GM10266 (cell line): ENCODE measurements around the gene MKKS.

Experiments
- DNase-seq: peaks from one replicate; pipeline ENCODE4 v3.0.0; 2012; ENCODE audit errors: extremely low spot score
- TF ChIP-seq, protein P1 (sequence below): IDR thresholded peaks from 2 replicates; pipeline ENCODE4 v1.5.1; 2012; ENCODE audit warnings: mild to moderate bottlenecking, low read depth; ENCODE audit not compliant: control insufficient read depth, insufficient read depth; ENCODE audit errors: missing control alignments

MKKS gene

DNA sequence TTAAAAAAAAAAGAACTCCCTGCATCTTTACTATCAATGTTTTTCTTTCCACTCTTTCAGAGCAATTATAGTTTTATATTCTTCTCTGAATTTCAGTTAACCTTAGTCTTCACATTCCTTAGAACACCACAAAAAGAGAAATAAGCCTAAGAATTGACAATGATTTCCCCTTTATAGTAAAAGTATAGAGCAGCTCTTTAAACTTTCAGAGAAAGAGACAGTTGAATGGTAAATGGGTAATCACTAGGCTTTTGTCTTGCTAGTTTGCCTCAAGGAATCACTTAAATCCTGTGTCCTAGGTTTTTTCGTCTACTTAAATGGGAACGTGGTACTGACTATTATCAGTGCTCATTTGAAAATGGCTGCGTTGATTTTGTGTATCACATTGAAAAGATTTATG lies 32.8 kb upstream of the MKKS start:
- no peak for DNase-seq
- TF ChIP-seq, protein P1, sequence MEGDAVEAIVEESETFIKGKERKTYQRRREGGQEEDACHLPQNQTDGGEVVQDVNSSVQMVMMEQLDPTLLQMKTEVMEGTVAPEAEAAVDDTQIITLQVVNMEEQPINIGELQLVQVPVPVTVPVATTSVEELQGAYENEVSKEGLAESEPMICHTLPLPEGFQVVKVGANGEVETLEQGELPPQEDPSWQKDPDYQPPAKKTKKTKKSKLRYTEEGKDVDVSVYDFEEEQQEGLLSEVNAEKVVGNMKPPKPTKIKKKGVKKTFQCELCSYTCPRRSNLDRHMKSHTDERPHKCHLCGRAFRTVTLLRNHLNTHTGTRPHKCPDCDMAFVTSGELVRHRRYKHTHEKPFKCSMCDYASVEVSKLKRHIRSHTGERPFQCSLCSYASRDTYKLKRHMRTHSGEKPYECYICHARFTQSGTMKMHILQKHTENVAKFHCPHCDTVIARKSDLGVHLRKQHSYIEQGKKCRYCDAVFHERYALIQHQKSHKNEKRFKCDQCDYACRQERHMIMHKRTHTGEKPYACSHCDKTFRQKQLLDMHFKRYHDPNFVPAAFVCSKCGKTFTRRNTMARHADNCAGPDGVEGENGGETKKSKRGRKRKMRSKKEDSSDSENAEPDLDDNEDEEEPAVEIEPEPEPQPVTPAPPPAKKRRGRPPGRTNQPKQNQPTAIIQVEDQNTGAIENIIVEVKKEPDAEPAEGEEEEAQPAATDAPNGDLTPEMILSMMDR, result no peak

DNA sequence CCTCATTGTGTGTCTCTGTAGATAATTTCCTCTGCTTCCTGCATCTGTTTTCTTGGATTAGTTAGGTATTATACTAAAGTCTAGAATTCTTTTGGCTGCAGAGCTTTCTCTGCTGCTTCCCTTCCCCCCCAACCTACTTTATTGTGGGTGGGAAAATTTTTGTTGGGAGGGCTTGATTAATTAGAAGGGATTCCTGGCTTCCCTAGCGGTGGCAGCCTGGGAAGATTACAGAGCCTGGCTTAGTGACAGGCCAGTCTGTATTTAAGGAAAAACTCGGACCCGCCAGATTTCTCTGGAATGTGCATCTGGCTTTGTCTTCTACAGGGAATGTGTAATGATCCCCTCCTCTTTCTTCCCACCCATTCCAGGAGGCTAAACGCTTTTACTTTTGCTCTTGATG lies 32.3 kb upstream of the MKKS start:
- TF ChIP-seq, protein P1, result no peak

DNA sequence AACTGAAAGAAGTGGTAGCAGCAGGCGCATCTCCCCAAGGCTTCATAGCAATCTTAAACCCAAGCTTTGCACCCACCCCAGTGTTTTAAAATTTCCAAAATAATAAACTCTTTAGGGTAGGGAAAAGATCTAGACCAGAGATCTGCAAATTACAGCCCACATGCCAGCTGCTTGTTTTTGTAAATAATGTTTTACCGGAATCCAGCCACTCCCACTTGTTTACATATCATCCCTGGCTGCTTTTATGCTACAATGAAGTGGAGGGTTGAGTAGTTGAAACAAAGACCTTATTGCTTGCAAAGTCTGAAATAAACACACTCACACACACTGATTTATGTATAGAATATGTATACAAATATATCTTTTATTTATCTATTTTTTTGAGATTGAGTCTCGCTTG lies 31.1 kb upstream of the MKKS start:
- TF ChIP-seq, protein P1, result no peak

More for the DNA sequence above, 32.3 kb upstream of the MKKS start:
- no peak for DNase-seq

DNA sequence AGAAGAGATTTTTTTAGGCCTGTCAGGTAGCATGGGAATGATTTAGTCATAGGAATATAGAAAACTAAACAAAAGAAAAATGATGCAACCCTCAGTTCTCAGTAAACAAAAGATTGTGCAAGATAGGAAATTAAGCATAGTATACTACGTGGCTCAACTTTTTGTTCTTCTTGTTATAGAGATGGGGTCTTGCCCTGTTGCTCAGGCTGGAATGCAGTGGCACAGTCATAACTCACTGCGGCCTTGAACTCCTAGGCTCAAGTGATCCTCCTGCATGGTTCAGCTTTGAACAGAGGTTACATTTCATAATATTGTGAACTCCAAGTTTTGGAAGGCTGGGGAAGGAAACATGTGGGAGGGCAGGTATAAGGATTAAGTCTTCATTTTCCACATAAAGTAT lies 29.6 kb upstream of the MKKS start:
- DNase-seq, result no peak
- TF ChIP-seq, protein P1, result no peak

More for the DNA sequence above, 31.1 kb upstream of the MKKS start:
- no peak for DNase-seq

DNA sequence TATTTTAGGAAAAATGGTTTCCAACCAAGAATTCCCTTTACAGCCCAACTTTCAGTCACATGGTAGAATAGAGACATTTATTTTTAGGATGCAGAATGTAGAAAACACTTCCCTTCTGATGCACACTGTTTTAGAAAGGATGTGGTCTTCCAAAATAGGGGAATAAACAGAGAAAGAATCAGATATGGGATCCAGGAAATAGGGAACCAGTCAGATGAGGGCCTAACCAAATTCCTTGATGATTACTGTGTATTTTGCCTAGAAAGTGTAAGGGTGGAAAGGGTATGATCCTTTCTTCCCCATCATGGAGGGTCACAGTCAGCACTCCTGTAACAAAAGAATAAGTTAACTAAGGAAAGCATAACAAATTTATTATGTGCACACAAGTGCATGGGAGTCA lies 28.5 kb upstream of the MKKS start:
- TF ChIP-seq, protein P1, result no peak
- no peak for DNase-seq

DNA sequence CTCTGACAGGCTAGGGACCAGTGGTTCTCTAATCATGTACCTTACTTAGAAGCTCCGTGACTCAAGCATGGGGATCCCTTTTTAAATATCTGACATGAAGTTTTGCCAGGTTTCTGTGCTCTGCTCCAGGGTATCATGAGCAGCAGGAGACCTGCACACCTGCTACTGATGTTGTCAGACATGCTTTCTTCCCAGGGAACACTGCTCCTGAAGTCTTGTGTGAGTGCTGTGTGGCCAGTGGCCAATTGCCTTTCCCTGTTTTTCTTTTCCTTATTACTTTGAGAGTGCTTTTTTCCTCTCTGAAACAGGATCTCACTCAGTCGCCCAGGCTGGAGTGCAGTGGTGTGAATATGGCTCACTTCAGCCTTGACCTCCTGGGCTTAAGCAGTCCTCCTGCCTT lies 27.5 kb upstream of the MKKS start:
- TF ChIP-seq, protein P1, result no peak
- DNase-seq, result no peak

DNA sequence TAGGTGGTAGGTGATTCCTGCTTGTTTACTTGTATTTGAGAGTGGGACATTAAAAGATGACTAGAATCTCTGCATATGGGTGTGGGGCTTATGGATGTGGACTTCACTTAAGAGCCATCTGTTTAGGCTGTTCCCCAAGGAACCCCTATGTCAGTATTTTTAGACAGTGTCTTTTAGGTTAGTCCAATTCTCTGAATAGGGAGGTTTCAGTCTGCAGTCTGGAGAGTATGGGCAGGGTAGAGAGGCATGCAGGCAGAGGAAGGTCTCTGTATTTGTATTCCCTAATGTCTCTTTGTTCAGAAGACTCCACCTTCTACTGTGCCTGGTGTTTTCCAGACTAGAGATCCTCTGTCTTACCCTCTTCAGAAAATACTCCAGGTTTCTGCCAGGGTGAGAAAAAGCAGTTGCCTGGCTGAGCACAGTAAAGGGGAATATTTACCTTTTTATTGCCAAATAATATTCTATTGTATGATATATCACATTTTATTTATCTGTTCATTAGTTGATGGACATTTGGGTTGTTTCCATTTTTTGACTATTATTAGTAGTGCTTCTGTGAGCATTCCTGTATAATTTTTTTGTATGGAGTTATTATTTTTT lies 20.2 kb upstream of the MKKS start:
- TF ChIP-seq, protein P1, result no peak
- no peak for DNase-seq
